MCF 10A (cell line): ENCODE results near the gene PAPPA2. TPM values are rescaled to one million over a fixed set of nuclear protein-coding genes. Genes with fewer than 3 reads are reported as not detected.

Experiments
- BruUV-seq: library from RNA; stranded (reverse); fragments of 400-500 nt; replicated peaks from 2 replicates; lab custom pipeline; 2021; lab: Mats Ljungman, UMichigan
- CTCF ChIA-PET: fragments of 300-600 bp; sonication (Branson Sonifier 250); formaldehyde crosslinking; extraction: SDS; loops from one replicate; lab custom pipeline; 2021; ENCODE audit warnings: antibody characterized with exemption, inconsistent platforms; lab: Yijun Ruan, JAX
- POLR2A ChIA-PET: fragments of 300-600, 350-650 bp; sonication (Branson Sonifier 250); formaldehyde crosslinking; extraction: SDS; loops from one replicate; lab custom pipeline; 2020; ENCODE audit warnings: antibody characterized with exemption, inconsistent platforms; lab: Yijun Ruan, JAX
- DNase-seq: peaks from one replicate; pipeline ENCODE4 v3.0.0-alpha.2; 2018; ENCODE audit not compliant: unreplicated experiment
- H3K27ac Mint-ChIP-seq: one replicate; pipeline ENCODE4 v1.8.0; 2022; ENCODE audit warnings: mild to moderate bottlenecking, low read depth, mixed read lengths; ENCODE audit not compliant: unreplicated experiment
- H3K27me3 Mint-ChIP-seq: one replicate; pipeline ENCODE4 v1.8.0; 2022; ENCODE audit warnings: mixed read lengths; ENCODE audit not compliant: insufficient read depth, unreplicated experiment
- H3K36me3 Mint-ChIP-seq: one replicate; pipeline ENCODE4 v1.8.0; 2022; ENCODE audit warnings: mild to moderate bottlenecking, moderate library complexity, mixed read lengths; ENCODE audit not compliant: insufficient read depth, unreplicated experiment
- H3K4me1 Mint-ChIP-seq: one replicate; pipeline ENCODE4 v1.8.0; 2022; ENCODE audit warnings: mixed read lengths; ENCODE audit not compliant: insufficient read depth, unreplicated experiment
- H3K4me3 Mint-ChIP-seq: one replicate; pipeline ENCODE4 v1.8.0; 2022; ENCODE audit warnings: mild to moderate bottlenecking, moderate library complexity, mixed read lengths; ENCODE audit not compliant: unreplicated experiment
- H3K9me3 Mint-ChIP-seq: one replicate; pipeline ENCODE4 v1.8.0; 2022; ENCODE audit warnings: mixed read lengths; ENCODE audit not compliant: unreplicated experiment
- CTCF ChIP-seq: fragments of 200-600 bp; IDR thresholded peaks from one replicate; pipeline ENCODE4 v1.8.0; 2022; ENCODE audit warnings: antibody characterized with exemption, mild to moderate bottlenecking; ENCODE audit not compliant: unreplicated experiment
- intact Hi-C: fragments of 100-400 bp; cut with micrococcal nuclease; formaldehyde crosslinking; loops from 2 replicates; pipeline ENCODE4 v1.14.1; 2022
- total RNA-seq: library from RNA; stranded (reverse); gene quantifications from 2 replicates; pipeline ENCODE4 v1.2.3, GENCODE V29; 2022

PAPPA2 gene
- total RNA-seq, 1 experiment from 2014 or later: 11.5 TPM

- TF ChIP-seq CTCF: no peak
- Mint-ChIP-seq H3K4me1 (no peaks in the 10 kb centered on the region), H3K9me3 (no peaks in the 10 kb centered on the region), H3K36me3 (no peaks in the 10 kb centered on the region), H3K27ac (no peak overlapping the region), H3K27me3 (no peaks in the 10 kb centered on the region), H3K4me3 (no peak overlapping the region)
- ChIA-PET CTCF (interaction anchor here (0.6 to 0.7 kb wide), 2 partner anchors 23 to 230 kb away, joined by 3 read pairs; no protein-coding TSS in a partner anchor), POLR2A (no interaction called here)
- intact Hi-C loops: no loop called here
- DNase-seq: no peak
- BruUV-seq: no TSS peak
Observed at GRCh38 chr1:176820391-176821031, 357.5 kb downstream of the PAPPA2 start.

GRCh38 chr1:176826265-176826664, 363.3 kb downstream of the PAPPA2 start:
- ChIA-PET CTCF (interaction anchor here (0.6 to 3.2 kb wide), 2 partner anchors 231 to 267 kb away, joined by 3 to 11 read pairs; no protein-coding TSS in a partner anchor), POLR2A (interaction anchor here (0.6 to 0.7 kb wide), 2 partner anchors 492 to 781 kb away, joined by 3 read pairs; no protein-coding TSS in a partner anchor)
- BruUV-seq: no TSS peak
- no peak for DNase-seq
- Mint-ChIP-seq H3K4me3 (no peak overlapping the region), H3K4me1 (no peaks in the 10 kb centered on the region), H3K27ac (no peak overlapping the region), H3K36me3 (no peaks in the 10 kb centered on the region), H3K27me3 (no peaks in the 10 kb centered on the region), H3K9me3 (no peaks in the 10 kb centered on the region)
- intact Hi-C loops: no loop called here
- no peak for TF ChIP-seq CTCF

DNA sequence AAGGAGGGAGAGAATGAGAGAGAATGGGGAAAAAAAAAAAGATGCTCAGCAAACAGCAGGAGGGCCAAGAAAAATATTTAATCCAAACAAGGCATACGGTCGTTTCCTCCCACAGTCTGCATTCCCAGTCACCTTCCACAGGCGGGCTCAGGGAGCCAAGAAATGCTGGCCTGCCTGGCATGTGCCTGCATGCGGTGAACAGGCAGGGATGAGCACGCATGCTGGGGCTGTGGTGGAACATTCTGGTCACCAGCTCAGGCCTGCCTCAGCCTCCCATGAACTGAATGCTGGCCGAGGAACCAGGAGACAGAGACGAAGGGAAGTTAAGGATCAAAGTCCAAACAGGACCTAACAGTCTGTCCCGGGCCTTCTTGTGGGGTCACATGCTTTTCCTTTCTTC, 366.3 kb downstream of the PAPPA2 start:
- CTCF ChIA-PET: interaction anchor here (0.6 to 1.0 kb wide), 4 partner anchors 15 to 1688 kb away, joined by 3 to 5 read pairs (median 3); no protein-coding TSS in a partner anchor
- H3K9me3 Mint-ChIP-seq: no peaks in the 10 kb centered on the region
- H3K4me1 Mint-ChIP-seq: no peaks in the 10 kb centered on the region
- H3K36me3 Mint-ChIP-seq: no peaks in the 10 kb centered on the region
- POLR2A ChIA-PET: no interaction called here
- intact Hi-C loops: no loop called here
- no peak for DNase-seq
- BruUV-seq: no TSS peak
- TF ChIP-seq CTCF: no peak
- H3K4me3 Mint-ChIP-seq: no peak overlapping the region
- H3K27me3 Mint-ChIP-seq: no peaks in the 10 kb centered on the region
- no peak overlapping the region for H3K27ac Mint-ChIP-seq

DNA sequence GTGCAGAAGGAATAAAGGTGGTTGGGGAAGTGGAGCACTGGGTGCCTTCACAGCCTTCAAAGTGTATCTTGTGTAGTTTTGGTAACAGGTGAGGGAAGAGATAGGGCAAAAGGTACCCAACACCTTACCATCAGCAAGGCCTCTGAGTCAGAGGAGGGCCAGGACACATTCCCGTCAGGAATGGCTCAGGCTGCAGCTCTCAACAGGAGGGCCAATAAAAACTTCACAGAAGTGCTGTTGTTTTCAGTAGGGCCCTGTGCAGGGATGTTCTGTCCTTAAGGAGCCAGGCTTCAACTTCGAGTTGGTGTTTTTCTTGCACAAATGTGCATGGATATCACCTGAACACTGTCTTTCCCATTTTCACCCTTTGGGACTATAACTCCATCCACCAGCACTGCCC, 368.2 kb downstream of the PAPPA2 start:
- Mint-ChIP-seq H3K27ac (no peak overlapping the region), H3K36me3 (no peaks in the 10 kb centered on the region), H3K9me3 (no peaks in the 10 kb centered on the region), H3K4me1 (no peaks in the 10 kb centered on the region), H3K4me3 (no peak overlapping the region), H3K27me3 (no peaks in the 10 kb centered on the region)
- no TSS peak for BruUV-seq
- ChIA-PET POLR2A (no interaction called here), CTCF (interaction anchor here (0.7 kb wide), 1 partner anchor 11 kb away, joined by 3 read pairs; no protein-coding TSS in a partner anchor)
- no peak for DNase-seq
- TF ChIP-seq CTCF: no peak
- intact Hi-C loops: no loop called here
